Measurements from ENCODE around the gene CHRNG. TPM values are rescaled to one million over a fixed set of nuclear protein-coding genes. Genes with fewer than 3 reads are reported as not detected.

The CHRNG gene
- total RNA-seq, 1 experiment from 2014 or later: not detected

- H3K4me3 Mint-ChIP-seq (ENCODE audit: unreplicated experiment): no peak overlapping the region
- no peak for DNase-seq (ENCODE audit: unreplicated experiment)
- H3K4me1 Mint-ChIP-seq (ENCODE audit: insufficient read depth, unreplicated experiment): no peaks in the 10 kb centered on the region
- H3K36me3 Mint-ChIP-seq (ENCODE audit: insufficient read depth, unreplicated experiment): no peaks in the 10 kb centered on the region
- intact Hi-C loops (cut with micrococcal nuclease): no loop called here
- no peaks in the 10 kb centered on the region for H3K9me3 Mint-ChIP-seq (ENCODE audit: unreplicated experiment)
- ChIA-PET CTCF (no interaction called here), POLR2A (no interaction called here)
- no TSS peak for BruUV-seq (replicated peaks)
- TF ChIP-seq CTCF (IDR thresholded peaks at IDR 0.05; ENCODE audit: unreplicated experiment): no peak
- H3K27me3 Mint-ChIP-seq (ENCODE audit: insufficient read depth, unreplicated experiment): no peaks in the 10 kb centered on the region
- H3K27ac Mint-ChIP-seq (ENCODE audit: low read depth, unreplicated experiment): no peak overlapping the region
These were observed 23.9 kb upstream of the CHRNG start for GRCh38 chr2:232515639-232516038.

GRCh38 chr2:232516551-232516950 lies 22.9 kb upstream of the CHRNG start:
- intact Hi-C loops (cut with micrococcal nuclease): no loop called here
- H3K27me3 Mint-ChIP-seq (ENCODE audit: insufficient read depth, unreplicated experiment): no peaks in the 10 kb centered on the region

GRCh38 chr2:232518844-232519243 lies 20.6 kb upstream of the CHRNG start:
- no peak for TF ChIP-seq CTCF (IDR thresholded peaks at IDR 0.05; ENCODE audit: unreplicated experiment)
- ChIA-PET POLR2A (no interaction called here), CTCF (no interaction called here)
- Mint-ChIP-seq H3K4me3 (ENCODE audit: unreplicated experiment) (no peak overlapping the region), H3K4me1 (ENCODE audit: insufficient read depth, unreplicated experiment) (no peaks in the 10 kb centered on the region), H3K27ac (ENCODE audit: low read depth, unreplicated experiment) (no peak overlapping the region), H3K27me3 (ENCODE audit: insufficient read depth, unreplicated experiment) (peaks cover 11% of the 10 kb centered on the region), H3K36me3 (ENCODE audit: insufficient read depth, unreplicated experiment) (no peaks in the 10 kb centered on the region), H3K9me3 (ENCODE audit: unreplicated experiment) (no peaks in the 10 kb centered on the region)
- no peak for DNase-seq (ENCODE audit: unreplicated experiment)
- no TSS peak for BruUV-seq (replicated peaks)
- intact Hi-C loops (cut with micrococcal nuclease): no loop called here

More at GRCh38 chr2:232516551-232516950, 22.9 kb upstream of the CHRNG start:
- Mint-ChIP-seq H3K4me3 (ENCODE audit: unreplicated experiment) (no peak overlapping the region), H3K4me1 (ENCODE audit: insufficient read depth, unreplicated experiment) (no peaks in the 10 kb centered on the region), H3K9me3 (ENCODE audit: unreplicated experiment) (no peaks in the 10 kb centered on the region), H3K36me3 (ENCODE audit: insufficient read depth, unreplicated experiment) (no peaks in the 10 kb centered on the region), H3K27ac (ENCODE audit: low read depth, unreplicated experiment) (no peak overlapping the region)
- DNase-seq (ENCODE audit: unreplicated experiment): no peak
- ChIA-PET POLR2A (no interaction called here), CTCF (interaction anchor here (0.8 kb wide), 1 partner anchor 16 kb away, joined by 3 read pairs; no protein-coding TSS in a partner anchor)
- TF ChIP-seq CTCF (IDR thresholded peaks at IDR 0.05; ENCODE audit: unreplicated experiment): no peak
- BruUV-seq (replicated peaks): no TSS peak

GRCh38 chr2:232519581-232520438 lies 19.7 kb upstream of the CHRNG start, which contains the start of gene PRSS56:
TSS of gene PRSS56 (plus strand) at chr2:232520388. CDS start at chr2:232520599, 211 bp downstream.
- DNase-seq (ENCODE audit: unreplicated experiment): no peak
- intact Hi-C loops (cut with micrococcal nuclease): loop anchor here (2.0 kb wide), 1 partner anchor 619 kb away; no protein-coding TSS in a partner anchor
- H3K27me3 Mint-ChIP-seq (ENCODE audit: insufficient read depth, unreplicated experiment): peaks cover 11% of the 10 kb centered on the region
- no peaks in the 10 kb centered on the region for H3K9me3 Mint-ChIP-seq (ENCODE audit: unreplicated experiment)
- H3K36me3 Mint-ChIP-seq (ENCODE audit: insufficient read depth, unreplicated experiment): no peaks in the 10 kb centered on the region
- no peak within 1 kb of the TSS for H3K27ac Mint-ChIP-seq (ENCODE audit: low read depth, unreplicated experiment)
- TF ChIP-seq CTCF (IDR thresholded peaks at IDR 0.05; ENCODE audit: unreplicated experiment): no peak
- no TSS peak for BruUV-seq (replicated peaks)
- ChIA-PET POLR2A (no interaction called here), CTCF (interaction anchor here (1.1 to 1.3 kb wide), 3 partner anchors 8 to 80 kb away, joined by 3 to 4 read pairs (median 3); no protein-coding TSS in a partner anchor)
- H3K4me1 Mint-ChIP-seq (ENCODE audit: insufficient read depth, unreplicated experiment): no peaks in the 10 kb centered on the region
- no peak within 1 kb of the TSS for H3K4me3 Mint-ChIP-seq (ENCODE audit: unreplicated experiment)
